ENCODE results near the gene AXIN1. TPM values are rescaled to one million over a fixed set of nuclear protein-coding genes. Genes with fewer than 3 reads are reported as not detected.

AXIN1 gene
- total and polyA plus RNA-seq, 2 of the 8 experiments (the other 6 are each of a cell fraction or from before 2014, with no cell fraction given) = 12.5 to 41.9 TPM

- no peak overlapping the region for H3K18ac ChIP-seq (ENCODE audit: extremely low read depth, low read length)
- H3K27ac ChIP-seq (ENCODE audit: low read depth, low read length) = no peak overlapping the region
- peaks cover 7% of the 10 kb centered on the region; the same call in 1 of the 2 replicates for H3K23me2 ChIP-seq (ENCODE audit: low read depth, low read length)
- H3K9me3 ChIP-seq (ENCODE audit: insufficient read depth in 2 of 2, low read depth in 1 of 2, low read length in 1 of 2) = no peaks in the 10 kb centered on the region
- H2BK20ac ChIP-seq (ENCODE audit: low read length) = no peak overlapping the region
- H3K23ac ChIP-seq (ENCODE audit: insufficient read length) = no peak overlapping the region
- no peak overlapping the region for H3K9ac ChIP-seq (replicated peaks in 1 of 4; ENCODE audit: extremely low read depth in 1 of 4, low read depth in 3 of 4, low read length in 3 of 4)
- WGBS, 2 experiments (ENCODE audit: extremely low coverage in 1 of 2, insufficient coverage in 1 of 2, insufficient read length in 1 of 2, insufficient replicate concordance in 2 of 2, low coverage in 1 of 2, low lambda C conversion rate in 2 of 2, missing lambda C conversion rate in 1 of 2) = 87% methylated on average over 7 of the region's 7 CpGs; no CpG with 5 or more reads in 1 of the 2 experiments
- H2BK120ac ChIP-seq (replicated peaks; ENCODE audit: low read depth, low read length) = no peak overlapping the region
- CTCF ChIA-PET (ENCODE audit: partially characterized antibody) = interaction anchor here (0.7 to 2.4 kb wide), 11 partner anchors 12 to 273 kb away, joined by 3 to 12 read pairs (median 4); partner anchors contain the start of gene MRPL28
- H2AFZ ChIP-seq (ENCODE audit: low read length) = no peak overlapping the region
- peaks cover 0 to 4% (median 2%) of the 10 kb centered on the region in 4 experiments; a peak in 4 of 7 replicates for H3K4me1 ChIP-seq (replicated peaks in 1 of 4; ENCODE audit: control insufficient read depth in 3 of 4, insufficient read depth in 4 of 4, low read length in 3 of 4)
- H3K27me3 ChIP-seq (replicated peaks in 1 of 4; ENCODE audit: control insufficient read depth in 3 of 4, extremely low read depth in 1 of 4, insufficient read depth in 3 of 4, low read length in 3 of 4) = no peaks in the 10 kb centered on the region
- H3K56ac ChIP-seq (replicated peaks; ENCODE audit: insufficient read length, low read depth, low read length) = no peak overlapping the region
- H4K5ac ChIP-seq (ENCODE audit: insufficient read length, low read depth, low read length) = no peak overlapping the region
- POLR2A ChIA-PET (ENCODE audit: partially characterized antibody) = interaction anchor here (0.7 to 1.2 kb wide), 3 partner anchors 32 to 296 kb away, joined by 3 to 4 read pairs (median 3); no protein-coding TSS in a partner anchor
- no peak overlapping the region for H2BK5ac ChIP-seq (ENCODE audit: low read depth, low read length)
- no peak overlapping the region for H3K4ac ChIP-seq (replicated peaks; ENCODE audit: insufficient read length, low read depth, low read length)
- peaks cover 33% of the 10 kb centered on the region for H3K79me1 ChIP-seq (ENCODE audit: low read depth, low read length)
- no peak overlapping the region for H2BK12ac ChIP-seq (ENCODE audit: low read depth, low read length)
- H3K4me2 ChIP-seq (ENCODE audit: insufficient read depth in 1 of 2, low read depth in 2 of 2, low read length in 2 of 2) = no peak overlapping the region
- H3K36me3 ChIP-seq (ENCODE audit: control insufficient read depth in 2 of 4, insufficient read depth in 4 of 4, low read length in 3 of 4) = peaks cover 7 to 20% (median 10%) of the 10 kb centered on the region in 4 experiments; a peak in 6 of 8 replicates
- H3K79me2 ChIP-seq (ENCODE audit: control insufficient read depth in 1 of 2, insufficient read depth in 2 of 2, low read length in 2 of 2) = peaks cover 16 to 72% of the 10 kb centered on the region in 2 experiments; a peak in 3 of 4 replicates
- DNase-seq (ENCODE audit: low read depth in 1 of 2, low spot score in 2 of 2) (no peak), FAIRE-seq (no peak)
- no peak overlapping the region for H2BK15ac ChIP-seq (ENCODE audit: low read length)
- H3K14ac ChIP-seq (ENCODE audit: insufficient read length) = no peak overlapping the region
- H4K8ac ChIP-seq (ENCODE audit: extremely low read depth, insufficient read depth, low read length) = no peak overlapping the region
- no peak overlapping the region for H4K91ac ChIP-seq (replicated peaks; ENCODE audit: insufficient read length, low read length)
- peaks cover 14 to 38% of the 10 kb centered on the region in 2 experiments for H4K20me1 ChIP-seq (replicated peaks in 1 of 2; ENCODE audit: control insufficient read depth in 1 of 2, insufficient read depth in 2 of 2, low read length in 2 of 2)
- H2AK5ac ChIP-seq (ENCODE audit: low read depth, low read length) = no peak overlapping the region
- no peak overlapping the region for H3K4me3 ChIP-seq (ENCODE audit: extremely low read depth in 1 of 4, insufficient read depth in 2 of 4, low read depth in 3 of 4, low read length in 4 of 4)
- no peak for TF ChIP-seq SIRT6 (IDR thresholded peaks at IDR 0.05; ENCODE audit: low read length)
- no peak for TF ChIP-seq POU5F1 (IDR thresholded peaks at IDR 0.05; ENCODE audit: low read depth, low read length)
- TF ChIP-seq SIN3A (conservative IDR thresholded peaks at IDR 0.05 in 1 of 2, IDR thresholded peaks at IDR 0.05 in 1 of 2; ENCODE audit: low read depth in 1 of 2, low read length in 2 of 2) = no peak
- no peak for TF ChIP-seq GTF2F1 (IDR thresholded peaks at IDR 0.05; ENCODE audit: borderline replicate concordance, low read depth, low read length)
- no peak for TF ChIP-seq HDAC2 (IDR thresholded peaks at IDR 0.05; ENCODE audit: borderline replicate concordance in 1 of 2, low read depth in 2 of 2, low read length in 2 of 2)
- TF ChIP-seq CHD2 (IDR thresholded peaks at IDR 0.05; ENCODE audit: low read length) = no peak
- no peak for TF ChIP-seq FOSL1 (IDR thresholded peaks at IDR 0.05; ENCODE audit: insufficient read depth, low read depth, low read length)
- TF ChIP-seq NANOG (IDR thresholded peaks at IDR 0.05; ENCODE audit: insufficient read depth, low read depth, low read length, poor library complexity, severe bottlenecking) = no peak
- TF ChIP-seq GABPA (IDR thresholded peaks at IDR 0.05; ENCODE audit: borderline replicate concordance, insufficient read depth, low read length) = no peak
- no peak for TF ChIP-seq YY1 (IDR thresholded peaks at IDR 0.05; ENCODE audit: low read depth, low read length)
Measured at GRCh38 chr16:349211-349610, 3.3 kb downstream of the AXIN1 start.
